Esophagus squamous epithelium (tissue), 4 donors: ENCODE measurements around the gene STT3B.

Source experiments
- CTCF ChIP-seq, 6 experiments: fragments of 450-650 bp in 4 of 6; fragments of 200-600 bp in 2 of 6; sonication (generic) in 2 of 6; IDR thresholded peaks; one replicate each; pipeline ENCODE4 v1.5.1; 2016 to 2019; ENCODE audit warnings: antibody characterized with exemption in 6 of 6, mild to moderate bottlenecking in 4 of 6, moderate library complexity in 4 of 6
- POLR2A ChIP-seq, 4 donors: fragments of 450-650 bp; IDR thresholded peaks; one replicate each; pipeline ENCODE4 v1.6.1; 2017; ENCODE audit warnings: antibody characterized with exemption in 4 of 4, mild to moderate bottlenecking in 4 of 4, moderate library complexity in 3 of 4

DNA sequence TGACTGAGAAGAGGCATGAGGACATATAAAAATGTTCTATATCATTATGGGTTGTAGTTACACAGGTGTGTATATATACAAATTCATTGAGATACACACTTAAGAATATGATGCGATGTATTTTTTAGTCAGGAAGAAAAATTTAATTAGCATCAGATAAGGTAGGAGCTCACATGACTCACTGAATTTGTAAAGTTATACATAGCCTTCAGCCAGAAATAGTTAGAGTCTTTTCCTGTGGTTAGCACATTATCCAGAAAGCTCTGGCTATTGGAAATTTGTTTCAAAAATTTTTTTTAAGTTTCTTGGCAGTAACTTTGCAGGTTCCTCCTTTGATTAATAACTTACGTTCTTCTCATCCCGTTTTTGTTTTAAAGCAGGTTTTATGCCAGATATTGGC lies 88.6 kb downstream of the STT3B start:
- TF ChIP-seq CTCF (IDR thresholded peaks at IDR 0.05), result no peak
- no peak for TF ChIP-seq POLR2A (IDR thresholded peaks at IDR 0.05)
